HCT116 (cell line): Measurements from ENCODE around the gene PAAF1. TPM values are rescaled to one million over a fixed set of nuclear protein-coding genes. Genes with fewer than 3 reads are reported as not detected.

Source experiments
- ATAC-seq: fragments of 200-7000 bp; cut with Tn5 transposase; 2 replicates; pipeline ENCODE4 v1.9.1; 2020; ENCODE audit warnings: mild to moderate bottlenecking, moderate library complexity
- BruUV-seq: library from RNA; stranded (reverse); fragments of 400-500 nt; replicated peaks from 2 replicates; lab custom pipeline; 2021; lab: Mats Ljungman, UMichigan
- CTCF ChIA-PET: fragments of 300-600 bp; sonication (Branson Sonifier 250); formaldehyde crosslinking; loops from one replicate; lab custom pipeline; 2021; ENCODE audit warnings: antibody characterized with exemption; lab: Charles Lee
- POLR2A ChIA-PET: fragments of 300-600, 350-600 bp; sonication (Branson Sonifier 250); formaldehyde crosslinking; loops from one replicate; lab custom pipeline; 2021; ENCODE audit warnings: antibody characterized with exemption; lab: Charles Lee
- RAD21 ChIA-PET, 2 experiments: fragments of 300-600 bp; sonication (Branson Sonifier 250); formaldehyde crosslinking; loops; one replicate each; lab custom pipeline; 2023; ENCODE audit warnings: low total read pairs in 2 of 2; ENCODE audit not compliant: uncharacterized antibody in 2 of 2, unreplicated experiment in 2 of 2, low non-redundant PET in 1 of 2; lab: Charles Lee
- DNase-seq: peaks from one replicate; pipeline ENCODE4 v3.0.0-alpha.2; 2010; ENCODE audit warnings: low read depth, low spot score
- H2AFZ ChIP-seq: fragments of 200-600 bp; shearing (Covaris generic), sonication (generic); 2 replicates; pipeline ENCODE4 v1.6.1; 2017; ENCODE audit warnings: low read depth, mixed run types, mixed read lengths, antibody characterized with exemption, low read length; ENCODE audit not compliant: poor library complexity, severe bottlenecking
- H3K27ac ChIP-seq: 2 replicates; pipeline ENCODE4 v1.5.1; 2012; ENCODE audit warnings: low read depth, low read length
- H3K27me3 ChIP-seq: fragments of 200-600 bp; sonication (generic); 2 replicates; pipeline ENCODE4 v1.6.1; 2016; ENCODE audit warnings: mixed run types, low read length, mixed read lengths; ENCODE audit not compliant: insufficient read depth
- H3K36me3 ChIP-seq, 2 experiments: fragments of 200-500 bp in 1 of 2; fragments of 200-600 bp in 1 of 2; sonication (Bioruptor generic) in 1 of 2; sonication (generic) in 1 of 2; 2 replicates each; pipeline versions ENCODE4 v1.5.1 to v1.6.1; 2014 to 2016; ENCODE audit warnings: low read length in 2 of 2, inconsistent platforms in 1 of 2, mixed read lengths in 1 of 2, mixed run types in 1 of 2; ENCODE audit not compliant: insufficient read depth in 2 of 2, control insufficient read depth in 1 of 2
- H3K4me1 ChIP-seq, 2 experiments: fragments of 200-600 bp in 1 of 2; sonication (generic) in 1 of 2; 2 replicates each; pipeline versions ENCODE4 v1.5.1 to v1.6.1; 2012 to 2017; ENCODE audit warnings: low read length in 2 of 2, inconsistent platforms in 1 of 2, mild to moderate bottlenecking in 1 of 2, mixed read lengths in 1 of 2, mixed run types in 1 of 2, moderate library complexity in 1 of 2; ENCODE audit not compliant: insufficient read depth in 2 of 2, control insufficient read depth in 1 of 2
- H3K4me2 ChIP-seq: fragments of 200-600 bp; sonication (generic); 2 replicates; pipeline ENCODE4 v1.6.1; 2017; ENCODE audit warnings: mixed run types, low read length, mixed read lengths
- H3K4me3 ChIP-seq, 2 experiments: fragments of 200-600 bp in 1 of 2; sonication (generic) in 1 of 2; replicated peaks in 1 of 2; 2 replicates each; pipeline ENCODE4 v1.5.1; 2011 to 2016; ENCODE audit warnings: low read length in 2 of 2, control low read depth in 1 of 2, low read depth in 1 of 2, mild to moderate bottlenecking in 1 of 2, mixed read lengths in 1 of 2, mixed run types in 1 of 2
- H3K79me2 ChIP-seq: fragments of 200-600 bp; sonication (generic); 2 replicates; pipeline ENCODE4 v1.6.1; 2017; ENCODE audit warnings: mild to moderate bottlenecking, mixed run types, low read length, moderate library complexity, mixed read lengths; ENCODE audit not compliant: insufficient read depth
- H3K9ac ChIP-seq: fragments of 200-600 bp; sonication (generic); 2 replicates; pipeline ENCODE4 v1.6.1; 2016; ENCODE audit warnings: low read length, mixed read lengths
- H3K9me2 ChIP-seq: fragments of 200-600 bp; sonication (generic), shearing (Covaris generic); 2 replicates; pipeline ENCODE4 v1.6.1; 2017; ENCODE audit warnings: mixed run types, mild to moderate bottlenecking, moderate library complexity; ENCODE audit not compliant: insufficient read depth
- H3K9me3 ChIP-seq, 2 experiments: fragments of 200-500 bp in 1 of 2; fragments of 200-600 bp in 1 of 2; sonication (Bioruptor generic) in 1 of 2; sonication (generic) in 1 of 2; 2 replicates each; pipeline ENCODE4 v1.6.1; 2014 to 2017; ENCODE audit warnings: low read length in 2 of 2, mixed read lengths in 2 of 2, inconsistent platforms in 1 of 2, low read depth in 1 of 2, mild to moderate bottlenecking in 1 of 2, mixed run types in 1 of 2, moderate library complexity in 1 of 2; ENCODE audit not compliant: control insufficient read depth in 1 of 2, insufficient read depth in 1 of 2
- H4K20me1 ChIP-seq: fragments of 200-600 bp; sonication (generic), shearing (Covaris generic); 2 replicates; pipeline ENCODE4 v1.6.1; 2017; ENCODE audit warnings: mixed run types, mild to moderate bottlenecking, moderate library complexity; ENCODE audit not compliant: insufficient read depth
- CEBPB ChIP-seq: IDR thresholded peaks from 2 replicates; pipeline ENCODE4 v1.6.1; 2012; ENCODE audit warnings: low read depth
- ELF1 ChIP-seq: IDR thresholded peaks from 2 replicates; pipeline ENCODE4 v1.6.1; 2012; ENCODE audit warnings: low read depth, borderline replicate concordance
- FOSL1 ChIP-seq: IDR thresholded peaks from 2 replicates; pipeline ENCODE4 v1.6.1; 2012; ENCODE audit warnings: low read depth
- POLR2A ChIP-seq: IDR thresholded peaks from 2 replicates; pipeline ENCODE4 v1.7.0; 2011; ENCODE audit warnings: borderline replicate concordance; ENCODE audit not compliant: insufficient read depth, insufficient read length; ENCODE audit errors: extremely low read depth
- RAD21 ChIP-seq: IDR thresholded peaks from 2 replicates; pipeline ENCODE4 v1.6.1; 2012; ENCODE audit warnings: low read depth, mild to moderate bottlenecking
- SP1 ChIP-seq: IDR thresholded peaks from 2 replicates; pipeline ENCODE4 v1.6.1; 2012; ENCODE audit warnings: low read depth
- TCF7L2 ChIP-seq: IDR thresholded peaks from 2 replicates; pipeline ENCODE4 v1.7.0; 2011; ENCODE audit warnings: borderline replicate concordance, inconsistent platforms; ENCODE audit not compliant: insufficient read depth, insufficient read length; ENCODE audit errors: extremely low read depth
- YY1 ChIP-seq: IDR thresholded peaks from 2 replicates; pipeline ENCODE4 v1.6.1; 2011; ENCODE audit warnings: low read length, low read depth, moderate library complexity, mild to moderate bottlenecking; ENCODE audit not compliant: insufficient replicate concordance; ENCODE audit errors: extremely low read depth
- intact Hi-C: fragments of 100-400 bp; cut with micrococcal nuclease; formaldehyde crosslinking; loops from 2 replicates; pipeline ENCODE4 v1.10.0; 2022
- total RNA-seq: library from RNA; stranded (reverse); gene quantifications from one replicate; pipeline ENCODE4 v1.2.1, GENCODE V29; 2021; ENCODE audit not compliant: unreplicated experiment
- TF ChIP-seq, protein P1 (sequence below), 3 experiments: fragments of 200-600 bp in 1 of 3; sonication (generic) in 1 of 3; IDR thresholded peaks in 2 of 3; conservative IDR thresholded peaks in 1 of 3; 2 replicates each; pipeline ENCODE4 v1.5.1; 2012 to 2017; ENCODE audit warnings: low read depth in 2 of 3, low read length in 2 of 3, antibody characterized with exemption in 1 of 3, borderline replicate concordance in 1 of 3, control low read depth in 1 of 3, mild to moderate bottlenecking in 1 of 3, mixed read lengths in 1 of 3, mixed run types in 1 of 3, moderate library complexity in 1 of 3; ENCODE audit not compliant: insufficient read depth in 1 of 3
- TF ChIP-seq, protein P2 (sequence below): IDR thresholded peaks from 2 replicates; pipeline ENCODE4 v1.6.1; 2012
- TF ChIP-seq, protein P3 (sequence below): IDR thresholded peaks from 2 replicates; pipeline ENCODE4 v1.6.1; 2012
- TF ChIP-seq, protein P4 (sequence below): IDR thresholded peaks from 2 replicates; pipeline ENCODE4 v1.6.1; 2012; ENCODE audit warnings: low read depth

The PAAF1 gene
- total RNA-seq, 1 experiment from 2014 or later: 15.5 TPM

DNA sequence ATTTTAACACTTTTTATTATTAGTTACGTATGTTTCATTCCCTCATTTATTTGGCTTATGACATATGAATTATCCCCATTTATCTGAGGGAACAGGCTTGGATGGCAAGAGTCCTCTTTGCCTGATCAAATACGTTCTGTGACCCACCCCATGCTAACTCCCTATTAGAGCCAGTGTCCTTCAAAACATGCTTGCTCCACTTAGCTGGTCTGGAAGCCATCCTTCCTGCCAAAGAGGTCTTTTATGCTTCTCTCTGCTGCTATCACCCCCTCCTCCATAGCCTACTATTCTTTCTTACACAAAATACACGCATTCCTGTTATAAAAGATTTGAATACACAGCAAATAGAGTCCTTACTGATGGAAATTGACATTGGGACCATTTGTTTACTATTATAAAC lies 6.5 kb upstream of the PAAF1 start:
- H3K4me1 ChIP-seq: peaks cover 3 to 14% of the 10 kb centered on the region in 2 experiments; a peak in 3 of 4 replicates
- no peaks in the 10 kb centered on the region for H3K9me3 ChIP-seq
- no peak overlapping the region for H3K9ac ChIP-seq
- no peaks in the 10 kb centered on the region for H3K27me3 ChIP-seq
- TF ChIP-seq ELF1 (no peak), RAD21 (no peak)
- TF ChIP-seq, protein P1, sequence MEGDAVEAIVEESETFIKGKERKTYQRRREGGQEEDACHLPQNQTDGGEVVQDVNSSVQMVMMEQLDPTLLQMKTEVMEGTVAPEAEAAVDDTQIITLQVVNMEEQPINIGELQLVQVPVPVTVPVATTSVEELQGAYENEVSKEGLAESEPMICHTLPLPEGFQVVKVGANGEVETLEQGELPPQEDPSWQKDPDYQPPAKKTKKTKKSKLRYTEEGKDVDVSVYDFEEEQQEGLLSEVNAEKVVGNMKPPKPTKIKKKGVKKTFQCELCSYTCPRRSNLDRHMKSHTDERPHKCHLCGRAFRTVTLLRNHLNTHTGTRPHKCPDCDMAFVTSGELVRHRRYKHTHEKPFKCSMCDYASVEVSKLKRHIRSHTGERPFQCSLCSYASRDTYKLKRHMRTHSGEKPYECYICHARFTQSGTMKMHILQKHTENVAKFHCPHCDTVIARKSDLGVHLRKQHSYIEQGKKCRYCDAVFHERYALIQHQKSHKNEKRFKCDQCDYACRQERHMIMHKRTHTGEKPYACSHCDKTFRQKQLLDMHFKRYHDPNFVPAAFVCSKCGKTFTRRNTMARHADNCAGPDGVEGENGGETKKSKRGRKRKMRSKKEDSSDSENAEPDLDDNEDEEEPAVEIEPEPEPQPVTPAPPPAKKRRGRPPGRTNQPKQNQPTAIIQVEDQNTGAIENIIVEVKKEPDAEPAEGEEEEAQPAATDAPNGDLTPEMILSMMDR (IDR thresholded peaks at IDR 0.05 in 2 of 3, conservative IDR thresholded peaks at IDR 0.05 in 1 of 3; ENCODE audit: borderline replicate concordance in 1 of 3, insufficient read depth in 1 of 3, low read depth in 2 of 3, low read length in 2 of 3): no peak
- ATAC-seq (no peak), DNase-seq (no peak)
- CTCF ChIA-PET: no interaction called here
- POLR2A ChIA-PET: no interaction called here
- RAD21 ChIA-PET: no interaction called here
- H3K79me2 ChIP-seq: peaks cover 26% of the 10 kb centered on the region
- H3K4me3 ChIP-seq: no peak overlapping the region
- intact Hi-C loops: no loop called here
- no peak overlapping the region for H2AFZ ChIP-seq
- H3K27ac ChIP-seq: no peak overlapping the region
- H3K4me2 ChIP-seq: no peak overlapping the region
- no peaks in the 10 kb centered on the region for H3K9me2 ChIP-seq
- H3K36me3 ChIP-seq: peaks cover 19 to 28% of the 10 kb centered on the region in 2 experiments
- BruUV-seq: no TSS peak
- no peaks in the 10 kb centered on the region for H4K20me1 ChIP-seq

DNA sequence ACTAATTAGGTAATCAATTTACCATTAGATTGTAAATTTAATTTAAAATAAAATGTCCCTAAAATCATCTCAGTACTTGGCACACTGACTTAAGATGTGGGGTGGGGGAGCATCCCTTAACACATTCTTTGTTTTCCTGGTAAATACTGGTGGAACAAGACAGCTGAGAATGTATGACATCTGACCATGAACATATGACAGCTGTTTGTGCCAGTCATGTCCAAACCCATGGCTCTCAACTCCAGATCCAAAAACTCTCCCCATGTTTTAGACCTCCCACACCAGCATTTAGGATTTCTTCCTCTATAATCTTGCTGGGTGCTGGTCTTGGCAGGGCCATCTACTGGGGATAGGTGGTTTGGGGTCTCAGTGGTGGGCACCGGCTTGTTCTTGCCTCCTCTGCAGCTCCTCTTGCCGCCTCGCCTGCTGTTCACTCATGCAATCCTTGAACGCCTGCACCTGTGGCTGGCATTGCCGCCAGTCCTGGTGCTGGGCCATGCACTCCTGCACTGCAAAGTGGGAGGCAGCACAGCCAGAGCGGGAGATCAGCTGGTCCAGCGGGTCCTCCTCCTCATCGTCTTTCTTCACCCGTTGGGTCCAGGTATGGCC lies 3.9 kb upstream of the PAAF1 start:
- no peak overlapping the region for H3K27ac ChIP-seq
- H3K79me2 ChIP-seq: peaks cover 45% of the 10 kb centered on the region
- no peaks in the 10 kb centered on the region for H3K9me2 ChIP-seq
- no peak overlapping the region for H2AFZ ChIP-seq
- no peak overlapping the region for H3K4me2 ChIP-seq
- BruUV-seq: no TSS peak
- CTCF ChIA-PET: no interaction called here
- no peaks in the 10 kb centered on the region for H3K9me3 ChIP-seq
- H4K20me1 ChIP-seq: no peaks in the 10 kb centered on the region
- no peaks in the 10 kb centered on the region for H3K27me3 ChIP-seq
- H3K4me1 ChIP-seq: peaks cover 5 to 18% of the 10 kb centered on the region in 2 experiments; a peak in 3 of 4 replicates
- no peak for ATAC-seq
- H3K36me3 ChIP-seq: peaks cover 19 to 35% of the 10 kb centered on the region in 2 experiments
- RAD21 ChIA-PET: no interaction called here
- DNase-seq: no peak
- POLR2A ChIA-PET: interaction anchor here (1.0 kb wide), 1 partner anchor 9 kb away, joined by 3 read pairs; no protein-coding TSS in a partner anchor
- no peak overlapping the region for H3K9ac ChIP-seq
- H3K4me3 ChIP-seq: no peak overlapping the region
- intact Hi-C loops: no loop called here
- TF ChIP-seq FOSL1: no peak
- TF ChIP-seq POLR2A: no peak
- TF ChIP-seq, protein P2, sequence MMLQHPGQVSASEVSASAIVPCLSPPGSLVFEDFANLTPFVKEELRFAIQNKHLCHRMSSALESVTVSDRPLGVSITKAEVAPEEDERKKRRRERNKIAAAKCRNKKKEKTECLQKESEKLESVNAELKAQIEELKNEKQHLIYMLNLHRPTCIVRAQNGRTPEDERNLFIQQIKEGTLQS: no peak
- no peak for TF ChIP-seq TCF7L2
- TF ChIP-seq YY1: no peak
- TF ChIP-seq, protein P3, sequence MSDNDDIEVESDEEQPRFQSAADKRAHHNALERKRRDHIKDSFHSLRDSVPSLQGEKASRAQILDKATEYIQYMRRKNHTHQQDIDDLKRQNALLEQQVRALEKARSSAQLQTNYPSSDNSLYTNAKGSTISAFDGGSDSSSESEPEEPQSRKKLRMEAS: no peak
- TF ChIP-seq, protein P4, sequence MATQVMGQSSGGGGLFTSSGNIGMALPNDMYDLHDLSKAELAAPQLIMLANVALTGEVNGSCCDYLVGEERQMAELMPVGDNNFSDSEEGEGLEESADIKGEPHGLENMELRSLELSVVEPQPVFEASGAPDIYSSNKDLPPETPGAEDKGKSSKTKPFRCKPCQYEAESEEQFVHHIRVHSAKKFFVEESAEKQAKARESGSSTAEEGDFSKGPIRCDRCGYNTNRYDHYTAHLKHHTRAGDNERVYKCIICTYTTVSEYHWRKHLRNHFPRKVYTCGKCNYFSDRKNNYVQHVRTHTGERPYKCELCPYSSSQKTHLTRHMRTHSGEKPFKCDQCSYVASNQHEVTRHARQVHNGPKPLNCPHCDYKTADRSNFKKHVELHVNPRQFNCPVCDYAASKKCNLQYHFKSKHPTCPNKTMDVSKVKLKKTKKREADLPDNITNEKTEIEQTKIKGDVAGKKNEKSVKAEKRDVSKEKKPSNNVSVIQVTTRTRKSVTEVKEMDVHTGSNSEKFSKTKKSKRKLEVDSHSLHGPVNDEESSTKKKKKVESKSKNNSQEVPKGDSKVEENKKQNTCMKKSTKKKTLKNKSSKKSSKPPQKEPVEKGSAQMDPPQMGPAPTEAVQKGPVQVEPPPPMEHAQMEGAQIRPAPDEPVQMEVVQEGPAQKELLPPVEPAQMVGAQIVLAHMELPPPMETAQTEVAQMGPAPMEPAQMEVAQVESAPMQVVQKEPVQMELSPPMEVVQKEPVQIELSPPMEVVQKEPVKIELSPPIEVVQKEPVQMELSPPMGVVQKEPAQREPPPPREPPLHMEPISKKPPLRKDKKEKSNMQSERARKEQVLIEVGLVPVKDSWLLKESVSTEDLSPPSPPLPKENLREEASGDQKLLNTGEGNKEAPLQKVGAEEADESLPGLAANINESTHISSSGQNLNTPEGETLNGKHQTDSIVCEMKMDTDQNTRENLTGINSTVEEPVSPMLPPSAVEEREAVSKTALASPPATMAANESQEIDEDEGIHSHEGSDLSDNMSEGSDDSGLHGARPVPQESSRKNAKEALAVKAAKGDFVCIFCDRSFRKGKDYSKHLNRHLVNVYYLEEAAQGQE: no peak
- no peak for TF ChIP-seq SP1
- TF ChIP-seq CEBPB: no peak
